GM12878 (cell line): ENCODE results near the gene FUZ. TPM values are rescaled to one million over a fixed set of nuclear protein-coding genes. Genes with fewer than 3 reads are reported as not detected.

Experiments
- ATAC-seq: fragments of 200-7000 bp; cut with Tn5 transposase; 3 replicates; pipeline ENCODE4 v1.9.1; 2020; ENCODE audit warnings: mild to moderate bottlenecking, moderate library complexity
- BruUV-seq: library from RNA; stranded (reverse); fragments of 400-500 nt; replicated peaks from 2 replicates; lab custom pipeline; 2021; lab: Mats Ljungman, UMichigan
- CTCF ChIA-PET: fragments of 300-600 bp; sonication (Branson Sonifier 250); formaldehyde crosslinking; extraction: SDS; loops from one replicate; lab custom pipeline; 2021; ENCODE audit warnings: inconsistent platforms; lab: Yijun Ruan, JAX
- POLR2A ChIA-PET: fragments of 350-600 bp; formaldehyde crosslinking; extraction: SDS; loops from one replicate; lab custom pipeline; 2021; ENCODE audit warnings: inconsistent platforms; lab: Charles Lee
- RAD21 ChIA-PET: fragments of 300-600 bp; sonication (Branson Sonifier 250); formaldehyde crosslinking; loops from one replicate; lab custom pipeline; 2023; ENCODE audit warnings: antibody characterized with exemption; ENCODE audit not compliant: unreplicated experiment; lab: Charles Lee
- SMC1A ChIA-PET: fragments of 300-600 bp; sonication (Branson Sonifier 250); formaldehyde crosslinking; loops from one replicate; lab custom pipeline; 2023; ENCODE audit not compliant: unreplicated experiment, uncharacterized antibody; lab: Charles Lee
- DNase-seq: peaks from one replicate; pipeline ENCODE4 v3.0.0-alpha.2; 2011; ENCODE audit warnings: low read depth, low spot score
- FAIRE-seq: peaks from 3 replicates; lab custom pipeline; 2011; peaks lifted over from hg19 to GRCh38; lab: Jason Lieb, UNC
- H2AFZ ChIP-seq: 2 replicates; pipeline ENCODE4 v1.6.0; 2011; ENCODE audit warnings: low read depth, low read length, control low read depth; ENCODE audit not compliant: control insufficient read depth
- H3K27ac ChIP-seq: 2 replicates; pipeline ENCODE4 v1.5.1; 2011; ENCODE audit warnings: control low read depth; ENCODE audit not compliant: control insufficient read depth, insufficient read depth
- H3K27me3 ChIP-seq, 2 experiments: replicated peaks in 1 of 2; 2 replicates each; pipeline versions ENCODE4 v1.6.0 to v1.6.1; 2011; ENCODE audit warnings: low read length in 1 of 2; ENCODE audit not compliant: control insufficient read depth in 2 of 2, insufficient read depth in 2 of 2
- H3K36me3 ChIP-seq, 2 experiments: 2 replicates each; pipeline ENCODE4 v1.5.1; 2011; ENCODE audit warnings: low read length in 1 of 2; ENCODE audit not compliant: control insufficient read depth in 2 of 2, insufficient read depth in 2 of 2
- H3K4me1 ChIP-seq: 2 replicates; pipeline ENCODE4 v1.6.1; 2011; ENCODE audit warnings: mild to moderate bottlenecking, low read length, moderate library complexity, mixed read lengths; ENCODE audit not compliant: control insufficient read depth, insufficient read depth
- H3K4me2 ChIP-seq: 2 replicates; pipeline ENCODE4 v1.6.0; 2011; ENCODE audit warnings: control low read depth; ENCODE audit not compliant: control insufficient read depth, insufficient read depth
- H3K4me3 ChIP-seq: fragments of 200-600 bp; sonication (generic); 2 replicates; pipeline ENCODE4 v1.5.1; 2016
- H3K79me2 ChIP-seq: 2 replicates; pipeline ENCODE4 v1.6.0; 2011; ENCODE audit warnings: low read length; ENCODE audit not compliant: control insufficient read depth, insufficient read depth
- H3K9ac ChIP-seq: 2 replicates; pipeline ENCODE4 v1.8.0; 2011; ENCODE audit warnings: low read length, control low read depth, mixed read lengths; ENCODE audit not compliant: control insufficient read depth, insufficient read depth
- H3K9me3 ChIP-seq: replicated peaks from 3 replicates; pipeline ENCODE4 v1.5.1; 2011; ENCODE audit warnings: mild to moderate bottlenecking, low read length; ENCODE audit not compliant: control insufficient read depth, insufficient read depth
- H4K20me1 ChIP-seq: 2 replicates; pipeline ENCODE4 v1.6.0; 2011; ENCODE audit not compliant: control insufficient read depth, insufficient read depth
- ATF7 ChIP-seq: fragments of 450-650 bp; IDR thresholded peaks from 2 replicates; pipeline ENCODE4 v1.6.1; 2016; ENCODE audit warnings: low read depth, mild to moderate bottlenecking
- CREB1 ChIP-seq: IDR thresholded peaks from 2 replicates; pipeline ENCODE4 v1.6.1; 2012; ENCODE audit warnings: low read depth, mild to moderate bottlenecking, inconsistent platforms
- PML ChIP-seq: IDR thresholded peaks from 2 replicates; pipeline ENCODE4 v1.6.1; 2012; ENCODE audit warnings: low read length, inconsistent platforms
- SP1 ChIP-seq: IDR thresholded peaks from one replicate; pipeline ENCODE4 v1.6.1; 2011; ENCODE audit warnings: low read depth, low read length
- ZNF24 ChIP-seq: fragments of 450-650 bp; IDR thresholded peaks from 2 replicates; pipeline ENCODE4 v1.6.1; 2017; ENCODE audit warnings: antibody characterized with exemption, mild to moderate bottlenecking
- WGBS: methylation state at CpG from one replicate; pipeline ENCODE4 v1.1.6; 2016; ENCODE audit warnings: low lambda C conversion rate; ENCODE audit not compliant: insufficient replicate concordance, insufficient coverage; ENCODE audit errors: missing lambda C conversion rate; 5-methylcytosine and 5-hydroxymethylcytosine counted together
- in situ Hi-C: fragments of 300-500 bp; cut with MboI; formaldehyde crosslinking; loops from 9 replicates; pipeline ENCODE4 v1.14.3; 2018; ENCODE audit warnings: mixed read lengths
- intact Hi-C: fragments of 100-400 bp; cut with micrococcal nuclease; formaldehyde crosslinking; loops from one replicate; pipeline ENCODE4 v1.14.2; 2022; ENCODE audit not compliant: unreplicated experiment
- polyA plus RNA-seq, 11 experiments: library from polyadenylated mRNA; depleted of rRNA in 4 of 11; unstranded in 6 of 11; stranded (reverse) in 5 of 11; fragments of >200 nt; fragmentation: Nextera tagmentation in 4 of 11; fragmentation: Illumina TruSeq in 1 of 11; extraction: Ambion mirVana in 4 of 11; extraction: Trizol in 1 of 11; gene quantifications; 1 replicate in 1 of 11; 2 replicates in 10 of 11; pipeline versions ENCODE4 v1.2.1 to v1.2.3, GENCODE V29; 2011 to 2016; ENCODE audit warnings: inconsistent platforms in 2 of 11, missing spikeins in 2 of 11, low read depth in 1 of 11
- total RNA-seq, 4 experiments: library from RNA; depleted of rRNA in 3 of 4; stranded (reverse); fragments of >200 nt in 3 of 4; fragmentation: Illumina TruSeq in 1 of 4; extraction: Trizol in 1 of 4; gene quantifications; 2 replicates each; pipeline versions ENCODE4 v1.2.1 to v1.2.3, GENCODE V29; 2013 to 2021
- TF ChIP-seq, protein P1 (sequence below): fragments of 450-650 bp; IDR thresholded peaks from 2 replicates; pipeline ENCODE4 v1.6.1; 2017; ENCODE audit warnings: antibody characterized with exemption, mild to moderate bottlenecking, moderate library complexity
- TF ChIP-seq, protein P2 (sequence below): IDR thresholded peaks from 2 replicates; pipeline ENCODE4 v1.6.1; 2011; ENCODE audit warnings: borderline replicate concordance, low read depth, mild to moderate bottlenecking, moderate library complexity, mixed read lengths, low read length; ENCODE audit not compliant: insufficient read depth; ENCODE audit errors: extremely low read length

FUZ gene
- total and polyA plus RNA-seq, 10 of the 15 experiments (the other 5 are each of a cell fraction or from before 2014, with no cell fraction given) = 0.18 to 11.5 (median 8.8) TPM

DNA sequence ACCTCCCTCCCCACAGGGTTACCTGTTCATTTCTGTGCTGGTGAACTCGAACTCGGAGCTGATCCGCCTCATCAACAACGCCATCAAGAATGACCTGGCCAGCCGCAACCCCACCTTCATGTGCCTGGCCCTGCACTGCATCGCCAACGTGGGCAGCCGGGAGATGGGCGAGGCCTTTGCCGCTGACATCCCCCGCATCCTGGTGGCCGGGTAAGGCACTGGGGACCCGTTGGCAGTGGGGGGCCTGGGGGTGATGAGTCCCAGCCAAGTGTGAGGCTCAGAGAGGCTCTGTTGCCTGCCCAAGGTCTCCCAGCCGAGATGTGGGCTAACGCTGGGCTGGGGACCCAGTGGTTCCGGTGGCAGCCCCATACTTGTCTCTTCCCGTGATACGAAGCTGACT, 30.6 kb downstream of the FUZ start:
- CTCF ChIA-PET = no interaction called here
- BruUV-seq = no TSS peak
- Histone ChIP-seq H3K4me1 (peaks cover 11% of the 10 kb centered on the region), H3K4me2 (no peak overlapping the region), H3K27me3 (no peaks in the 10 kb centered on the region), H4K20me1 (no peaks in the 10 kb centered on the region), H3K27ac (no peak overlapping the region), H2AFZ (no peak overlapping the region), H3K79me2 (no peaks in the 10 kb centered on the region; the same call in 1 of the 2 replicates), H3K36me3 (peaks cover 3 to 12% of the 10 kb centered on the region in 2 experiments; a peak in 3 of 4 replicates), H3K9ac (no peak overlapping the region), H3K9me3 (no peaks in the 10 kb centered on the region; the same call in 2 of the 3 replicates), H3K4me3 (no peak overlapping the region)
- DNase-seq (no peak), ATAC-seq (no peak), FAIRE-seq (no peak)
- no peak for TF ChIP-seq ZNF24
- TF ChIP-seq PML = no peak
- TF ChIP-seq, protein P1, sequence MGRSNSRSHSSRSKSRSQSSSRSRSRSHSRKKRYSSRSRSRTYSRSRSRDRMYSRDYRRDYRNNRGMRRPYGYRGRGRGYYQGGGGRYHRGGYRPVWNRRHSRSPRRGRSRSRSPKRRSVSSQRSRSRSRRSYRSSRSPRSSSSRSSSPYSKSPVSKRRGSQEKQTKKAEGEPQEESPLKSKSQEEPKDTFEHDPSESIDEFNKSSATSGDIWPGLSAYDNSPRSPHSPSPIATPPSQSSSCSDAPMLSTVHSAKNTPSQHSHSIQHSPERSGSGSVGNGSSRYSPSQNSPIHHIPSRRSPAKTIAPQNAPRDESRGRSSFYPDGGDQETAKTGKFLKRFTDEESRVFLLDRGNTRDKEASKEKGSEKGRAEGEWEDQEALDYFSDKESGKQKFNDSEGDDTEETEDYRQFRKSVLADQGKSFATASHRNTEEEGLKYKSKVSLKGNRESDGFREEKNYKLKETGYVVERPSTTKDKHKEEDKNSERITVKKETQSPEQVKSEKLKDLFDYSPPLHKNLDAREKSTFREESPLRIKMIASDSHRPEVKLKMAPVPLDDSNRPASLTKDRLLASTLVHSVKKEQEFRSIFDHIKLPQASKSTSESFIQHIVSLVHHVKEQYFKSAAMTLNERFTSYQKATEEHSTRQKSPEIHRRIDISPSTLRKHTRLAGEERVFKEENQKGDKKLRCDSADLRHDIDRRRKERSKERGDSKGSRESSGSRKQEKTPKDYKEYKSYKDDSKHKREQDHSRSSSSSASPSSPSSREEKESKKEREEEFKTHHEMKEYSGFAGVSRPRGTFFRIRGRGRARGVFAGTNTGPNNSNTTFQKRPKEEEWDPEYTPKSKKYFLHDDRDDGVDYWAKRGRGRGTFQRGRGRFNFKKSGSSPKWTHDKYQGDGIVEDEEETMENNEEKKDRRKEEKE = no peak
- TF ChIP-seq CREB1 = no peak
- TF ChIP-seq ATF7 = no peak
- TF ChIP-seq, protein P2, sequence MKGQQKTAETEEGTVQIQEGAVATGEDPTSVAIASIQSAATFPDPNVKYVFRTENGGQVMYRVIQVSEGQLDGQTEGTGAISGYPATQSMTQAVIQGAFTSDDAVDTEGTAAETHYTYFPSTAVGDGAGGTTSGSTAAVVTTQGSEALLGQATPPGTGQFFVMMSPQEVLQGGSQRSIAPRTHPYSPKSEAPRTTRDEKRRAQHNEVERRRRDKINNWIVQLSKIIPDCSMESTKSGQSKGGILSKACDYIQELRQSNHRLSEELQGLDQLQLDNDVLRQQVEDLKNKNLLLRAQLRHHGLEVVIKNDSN = no peak
- TF ChIP-seq SP1 = no peak
- SMC1A ChIA-PET = no interaction called here
- POLR2A ChIA-PET = no interaction called here
- in situ Hi-C loops = no loop called here
- RAD21 ChIA-PET = no interaction called here
- intact Hi-C loops = no loop called here
- WGBS = 96% methylated on average over 18 of the region's 18 CpGs
